MG63 (cell line): ENCODE results near the gene ZNF169. TPM values are rescaled to one million over a fixed set of nuclear protein-coding genes. Genes with fewer than 3 reads are reported as not detected.
"Not testable (repeated sequence)": the region's sequence is repeated elsewhere in the genome, so short reads cannot be mapped to it uniquely, and the experiment has no call there.

Experiments used
- DNase-seq: peaks from one replicate; pipeline ENCODE4 v3.0.0-alpha.2; 2020
- H3K27me3 ChIP-seq: fragments of 250-450 bp; sonication (Bioruptor Pico); 2 replicates; pipeline ENCODE4 v1.5.1; 2020; ENCODE audit warnings: mild to moderate bottlenecking, moderate library complexity
- H3K36me3 ChIP-seq: fragments of 250-450 bp; sonication (Bioruptor Pico); 2 replicates; pipeline ENCODE4 v1.5.1; 2020; ENCODE audit warnings: mild to moderate bottlenecking, moderate library complexity
- H3K4me3 ChIP-seq: fragments of 250-450 bp; sonication (Bioruptor Pico); 2 replicates; pipeline ENCODE4 v1.5.1; 2020; ENCODE audit warnings: mild to moderate bottlenecking, moderate library complexity
- H3K9me3 ChIP-seq: fragments of 250-450 bp; sonication (Bioruptor Pico); 2 replicates; pipeline ENCODE4 v1.5.1; 2020; ENCODE audit warnings: mild to moderate bottlenecking, moderate library complexity
- total RNA-seq: library from RNA; depleted of rRNA; stranded (reverse); fragments of >200 nt; shearing (Covaris generic); gene quantifications from 2 replicates; pipeline ENCODE4 v1.2.3, GENCODE V29; 2014; ENCODE audit warnings: low replicate concordance; rRNA removed

The ZNF169 gene
- total RNA-seq, 1 experiment from 2014 or later = 4.0 TPM

DNA sequence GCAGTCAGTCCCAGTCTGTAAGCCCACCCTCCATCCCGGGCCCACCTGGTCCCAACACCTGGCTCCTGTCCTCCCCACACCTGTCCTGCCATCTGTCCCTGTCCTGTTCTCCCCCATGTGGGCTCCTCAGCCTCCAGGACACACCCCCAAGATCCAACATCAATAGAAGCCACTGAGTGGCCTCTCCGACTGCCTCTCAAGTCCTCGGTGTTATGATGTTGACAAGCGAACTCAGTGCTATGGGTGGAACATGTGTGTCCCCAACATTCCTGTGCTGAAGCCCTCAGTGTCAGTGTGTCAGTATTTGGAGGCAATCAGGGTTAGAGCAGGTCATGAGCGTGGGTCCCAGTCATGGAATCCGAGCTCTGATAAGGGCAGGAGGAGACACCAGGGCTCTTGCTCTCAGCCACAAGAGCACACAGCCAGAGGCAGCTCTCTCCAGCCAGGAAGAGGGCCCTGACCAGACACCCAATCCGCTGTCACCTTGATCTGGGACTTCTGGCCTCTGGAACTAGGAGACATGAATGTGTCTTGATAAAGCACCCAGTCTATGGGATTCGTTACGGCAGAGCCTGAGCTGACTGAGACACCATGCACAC, 63.3 kb downstream of the ZNF169 start:
- not testable (repeated sequence) for H3K27me3 ChIP-seq, H3K9me3 ChIP-seq

GRCh38 chr9:94323153-94323798, 64.2 kb downstream of the ZNF169 start:
- H3K27me3 ChIP-seq, DNase-seq, H3K4me3 ChIP-seq, H3K36me3 ChIP-seq, H3K9me3 ChIP-seq: not testable (repeated sequence)

More for the DNA sequence above, 63.3 kb downstream of the ZNF169 start:
- not testable (repeated sequence) for H3K36me3 ChIP-seq, H3K4me3 ChIP-seq, DNase-seq

DNA sequence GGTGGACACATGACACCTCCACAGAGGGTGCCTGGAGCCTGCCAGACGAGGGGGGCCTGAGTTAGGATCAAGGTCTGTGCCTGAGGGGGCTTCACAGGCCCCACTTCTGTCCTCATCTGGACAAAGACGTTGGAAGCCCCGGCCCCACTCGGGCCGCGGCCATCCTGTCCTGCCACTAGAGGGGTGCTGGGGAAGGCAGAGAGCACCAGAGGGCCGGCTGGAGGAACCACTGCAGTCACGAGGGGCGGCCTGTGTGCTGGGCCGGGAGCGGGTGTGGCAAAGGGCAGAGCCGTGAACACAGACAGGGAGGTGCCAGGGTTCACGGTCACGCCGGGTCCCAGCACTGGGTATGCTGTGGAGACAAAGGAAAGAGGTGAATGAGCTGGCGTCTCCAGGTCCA, 66.5 kb downstream of the ZNF169 start:
- not testable (repeated sequence) for H3K27me3 ChIP-seq, H3K36me3 ChIP-seq, DNase-seq, H3K4me3 ChIP-seq, H3K9me3 ChIP-seq

GRCh38 chr9:94328544-94328943, 69.4 kb downstream of the ZNF169 start, which contains the start of gene NUTM2F:
NUTM2F (minus strand) TSS chr9:94328644; CDS start chr9:94328623, 21 bp downstream.
- not testable (repeated sequence) for H3K4me3 ChIP-seq, H3K36me3 ChIP-seq, H3K27me3 ChIP-seq, DNase-seq, H3K9me3 ChIP-seq

GRCh38 chr9:94336445-94336844, 77.3 kb downstream of the ZNF169 start:
- H3K4me3 ChIP-seq, H3K36me3 ChIP-seq, H3K27me3 ChIP-seq, DNase-seq, H3K9me3 ChIP-seq: not testable (repeated sequence)

DNA sequence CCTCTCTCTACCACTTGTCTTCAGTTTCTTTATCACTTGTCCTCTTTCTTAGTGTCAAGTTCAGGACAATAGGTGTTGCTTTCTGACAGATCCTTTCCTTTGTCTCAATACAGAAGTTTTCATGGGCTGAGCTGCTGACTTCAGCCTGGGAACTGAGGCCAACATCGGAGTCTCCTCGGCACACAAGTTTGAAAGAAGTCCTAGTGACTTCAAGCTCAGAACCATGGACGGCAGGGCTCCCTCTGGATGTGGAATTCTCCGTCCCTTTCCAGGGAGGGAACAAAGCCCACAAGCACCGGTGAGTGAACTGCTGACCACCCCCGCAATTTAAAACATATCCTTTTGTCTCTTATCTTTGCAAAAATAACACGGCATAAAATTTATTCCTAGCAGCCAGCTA, 79.6 kb downstream of the ZNF169 start:
- DNase-seq, H3K9me3 ChIP-seq, H3K4me3 ChIP-seq, H3K27me3 ChIP-seq, H3K36me3 ChIP-seq: not testable (repeated sequence)

- H3K9me3 ChIP-seq, H3K4me3 ChIP-seq, DNase-seq, H3K36me3 ChIP-seq, H3K27me3 ChIP-seq: not testable (repeated sequence)
Observed at GRCh38 chr9:94339657-94340056, 80.6 kb downstream of the ZNF169 start.

- H3K27me3 ChIP-seq, H3K36me3 ChIP-seq, H3K9me3 ChIP-seq, H3K4me3 ChIP-seq, DNase-seq: not testable (repeated sequence)
Observed at GRCh38 chr9:94340750-94341149, 81.7 kb downstream of the ZNF169 start.

DNA sequence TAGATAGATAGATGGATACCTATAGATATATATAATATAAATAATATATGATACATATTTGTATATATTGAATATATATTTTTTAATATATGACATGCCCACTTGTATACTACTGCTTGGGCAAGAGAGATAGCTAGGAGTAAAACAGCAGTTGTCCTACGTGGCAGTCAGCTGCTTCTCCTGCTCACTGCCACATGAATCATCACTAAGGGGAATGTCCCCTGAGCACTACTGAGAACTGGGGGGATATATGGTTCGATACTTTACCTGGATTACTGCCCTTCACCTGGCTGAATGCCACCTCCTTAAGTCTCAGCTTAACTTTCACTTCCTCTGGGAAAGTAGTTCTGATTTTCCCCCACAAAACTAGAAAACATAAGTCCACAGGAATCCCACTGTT, 82.6 kb downstream of the ZNF169 start:
- DNase-seq, H3K4me3 ChIP-seq, H3K27me3 ChIP-seq, H3K9me3 ChIP-seq, H3K36me3 ChIP-seq: not testable (repeated sequence)

DNA sequence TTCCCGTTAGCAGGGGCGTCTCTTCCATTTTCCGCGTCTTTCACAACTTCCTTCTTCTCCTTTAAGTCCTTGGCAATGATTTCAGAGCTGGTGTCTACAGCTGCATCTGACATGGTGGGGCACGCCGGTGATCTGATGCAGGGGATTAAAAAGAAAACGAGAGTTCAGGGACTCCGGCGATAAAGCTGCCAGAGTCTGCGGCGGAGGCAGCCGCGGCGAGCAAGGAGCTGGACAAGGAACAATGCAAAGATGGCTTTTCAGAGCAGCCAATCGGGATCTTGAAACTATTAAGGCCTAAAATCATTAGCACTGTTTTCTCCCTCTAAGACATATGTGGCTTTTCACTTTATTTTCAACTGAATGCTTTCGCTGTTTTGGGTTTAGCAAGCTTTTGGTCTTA, 88.4 kb downstream of the ZNF169 start:
- not testable (repeated sequence) for H3K27me3 ChIP-seq, H3K9me3 ChIP-seq, H3K36me3 ChIP-seq, H3K4me3 ChIP-seq, DNase-seq

- not testable (repeated sequence) for DNase-seq, H3K9me3 ChIP-seq, H3K27me3 ChIP-seq, H3K36me3 ChIP-seq, H3K4me3 ChIP-seq
Observed at GRCh38 chr9:94348754-94349153, 89.7 kb downstream of the ZNF169 start.

Other genes starting within 250 kb of the ZNF169 start
- 2.4 and 3.6 TPM in 2 replicates for gene PTPDC1, start 174.8 kb upstream of the ZNF169 start, total RNA-seq
- not detected in 2 replicates for gene NUTM2F, start 69.3 kb downstream of the ZNF169 start, total RNA-seq